HepG2 (cell line): Measurements from ENCODE around the gene CLDN15. TPM values are rescaled to one million over a fixed set of nuclear protein-coding genes. Genes with fewer than 3 reads are reported as not detected.

Experiments
- ATAC-seq: fragments of 200-7000 bp; cut with Tn5 transposase; 3 replicates; pipeline ENCODE4 v1.9.1; 2020; ENCODE audit warnings: mild to moderate bottlenecking, moderate library complexity
- BruUV-seq: library from RNA; stranded (reverse); fragments of 400-500 nt; replicated peaks from 2 replicates; lab custom pipeline; 2021; lab: Mats Ljungman, UMichigan
- CTCF ChIA-PET: fragments of 300-600 bp; formaldehyde crosslinking; extraction: SDS; loops from one replicate; lab custom pipeline; 2021; ENCODE audit warnings: low total read pairs, inconsistent platforms, low intra/inter-chr PET ratio; lab: Yijun Ruan, JAX
- POLR2A ChIA-PET: fragments of 350-600 bp; sonication (Branson Sonifier 250); formaldehyde crosslinking; loops from one replicate; lab custom pipeline; 2020; ENCODE audit warnings: antibody characterized with exemption, inconsistent platforms; lab: Yijun Ruan, JAX
- DNase-seq: peaks from one replicate; pipeline ENCODE4 v3.0.0-alpha.2; 2015; ENCODE audit warnings: low spot score
- FAIRE-seq: peaks from 3 replicates; lab custom pipeline; 2011; peaks lifted over from hg19 to GRCh38; lab: Jason Lieb, UNC
- H2AFZ ChIP-seq: one replicate; pipeline ENCODE4 v1.6.1; 2011; ENCODE audit warnings: low read length, inconsistent platforms
- H3K27ac ChIP-seq: fragments of 300-600 bp; 3 replicates; pipeline ENCODE4 v1.8.0; 2011; ENCODE audit warnings: mixed run types, mild to moderate bottlenecking, mixed read lengths, low read length, inconsistent platforms; ENCODE audit not compliant: insufficient read depth; ENCODE audit errors: extremely low read length
- H3K27me3 ChIP-seq, 2 experiments: fragments of 200-600 bp in 1 of 2; 2 replicates in 1 of 2; 3 replicates in 1 of 2; pipeline versions ENCODE4 v1.6.0 to v1.8.0; 2011; ENCODE audit warnings: low read length in 2 of 2, mild to moderate bottlenecking in 2 of 2, moderate library complexity in 2 of 2, inconsistent platforms in 1 of 2; ENCODE audit not compliant: insufficient read depth in 2 of 2, control insufficient read depth in 1 of 2
- H3K36me3 ChIP-seq, 2 experiments: fragments of 200-600 bp in 1 of 2; replicated peaks in 1 of 2; 2 replicates in 1 of 2; 3 replicates in 1 of 2; pipeline versions ENCODE4 v1.5.1 to v1.8.0; 2011; ENCODE audit warnings: low read length in 2 of 2, inconsistent platforms in 1 of 2; ENCODE audit not compliant: insufficient read depth in 2 of 2, control insufficient read depth in 1 of 2
- H3K4me1 ChIP-seq: 2 replicates; pipeline ENCODE4 v1.5.1; 2012; ENCODE audit warnings: low read length, inconsistent platforms; ENCODE audit not compliant: insufficient read depth
- H3K4me2 ChIP-seq: 2 replicates; pipeline ENCODE4 v1.6.0; 2011; ENCODE audit warnings: low read depth, low read length, inconsistent platforms
- H3K4me3 ChIP-seq, 3 experiments: fragments of 200-600 bp in 1 of 3; sonication (generic), shearing (Covaris generic) in 1 of 3; replicated peaks in 1 of 3; 2 replicates each; pipeline ENCODE4 v1.5.1; 2011 to 2016; ENCODE audit warnings: low read length in 3 of 3, inconsistent platforms in 2 of 3, low read depth in 2 of 3, mild to moderate bottlenecking in 2 of 3, control low read depth in 1 of 3, mixed read lengths in 1 of 3; ENCODE audit not compliant: insufficient read depth in 1 of 3
- H3K79me2 ChIP-seq: one replicate; pipeline ENCODE4 v1.6.1; 2011; ENCODE audit warnings: low read length, inconsistent platforms; ENCODE audit not compliant: insufficient read depth
- H3K9ac ChIP-seq: 2 replicates; pipeline ENCODE4 v1.6.0; 2011; ENCODE audit warnings: mild to moderate bottlenecking, low read depth, low read length, inconsistent platforms; ENCODE audit not compliant: insufficient read depth
- H3K9me3 ChIP-seq: 2 replicates; pipeline ENCODE4 v1.5.1; 2012; ENCODE audit warnings: mild to moderate bottlenecking, low read length
- H4K20me1 ChIP-seq: 2 replicates; pipeline ENCODE4 v1.6.0; 2011; ENCODE audit warnings: inconsistent platforms, mild to moderate bottlenecking, low read length, moderate library complexity; ENCODE audit not compliant: insufficient read depth
- JUNB ChIP-seq: sonication (generic); formaldehyde crosslinking; IDR thresholded peaks from 2 replicates; pipeline ENCODE4 v1.8.0; 2022; ENCODE audit warnings: missing genetic modification reagents, mild to moderate bottlenecking, borderline replicate concordance
- TP53 ChIP-seq: sonication (generic); formaldehyde crosslinking; conservative IDR thresholded peaks from 2 replicates; pipeline ENCODE4 v1.4.0; 2020; ENCODE audit warnings: missing genetic modification reagents
- ZNF263 ChIP-seq: sonication (generic); formaldehyde crosslinking; IDR thresholded peaks from 2 replicates; pipeline ENCODE4 v1.4.0; 2020; ENCODE audit warnings: missing genetic modification reagents
- ZNF616 ChIP-seq: sonication (generic); formaldehyde crosslinking; IDR thresholded peaks from 2 replicates; pipeline ENCODE4 v1.5.0; 2020; ENCODE audit warnings: low read depth, mild to moderate bottlenecking, missing genetic modification reagents
- ZNF839 ChIP-seq: sonication (generic); formaldehyde crosslinking; IDR thresholded peaks from 2 replicates; pipeline ENCODE4 v1.4.0; 2020; ENCODE audit warnings: missing genetic modification reagents, mild to moderate bottlenecking, borderline replicate concordance
- WGBS: methylation state at CpG from one replicate; pipeline ENCODE4 v1.1.6; 2017; ENCODE audit warnings: low lambda C conversion rate; 5-methylcytosine and 5-hydroxymethylcytosine counted together
- in situ Hi-C: cut with HindIII; loops from 2 replicates; pipeline ENCODE4 v1.10.0; 2017; ENCODE audit warnings: low pct_unique_long_range_greater_than_20kb; ENCODE audit not compliant: extremely low pct_ligation_motif_present
- intact Hi-C: fragments of 100-400 bp; cut with micrococcal nuclease; formaldehyde crosslinking; loops from one replicate; pipeline ENCODE4 v1.10.0; 2022; ENCODE audit not compliant: unreplicated experiment
- polyA plus RNA-seq, 8 experiments: library from polyadenylated mRNA; depleted of rRNA in 3 of 8; stranded (reverse) in 7 of 8; unstranded in 1 of 8; fragments of >200 nt; fragmentation: Illumina TruSeq in 4 of 8; extraction: Trizol in 4 of 8; gene quantifications; 2 replicates each; pipeline versions ENCODE4 v1.2.1 to v1.2.3, GENCODE V29; 2011 to 2016; ENCODE audit warnings: low read depth in 4 of 8, missing spikeins in 1 of 8, mixed read lengths in 1 of 8; ENCODE audit not compliant: insufficient read depth in 1 of 8
- total RNA-seq, 5 experiments: library from RNA; depleted of rRNA; stranded (reverse); fragments of >200 nt; fragmentation: Illumina TruSeq; extraction: Trizol; gene quantifications; 2 replicates each; pipeline ENCODE4 v1.2.3, GENCODE V29; 2016; ENCODE audit warnings: low read depth in 1 of 5
- TF ChIP-seq, protein P1 (sequence below): sonication (generic); formaldehyde crosslinking; IDR thresholded peaks from 2 replicates; pipeline ENCODE4 v1.4.0; 2020; ENCODE audit warnings: missing genetic modification reagents
- TF ChIP-seq, protein P2 (sequence below): sonication (generic); formaldehyde crosslinking; IDR thresholded peaks from 2 replicates; pipeline ENCODE4 v1.4.0; 2020; ENCODE audit warnings: low read depth, mild to moderate bottlenecking, missing genetic modification reagents
- TF ChIP-seq, protein P3 (sequence below): sonication (generic); formaldehyde crosslinking; IDR thresholded peaks from 2 replicates; pipeline ENCODE4 v1.5.1; 2020; ENCODE audit warnings: missing genetic modification reagents, mild to moderate bottlenecking, borderline replicate concordance

The CLDN15 gene
- total and polyA plus RNA-seq, 2 of the 13 experiments (the other 11 are each of a cell fraction or from before 2014, with no cell fraction given): 7.1 to 17.8 TPM

DNA sequence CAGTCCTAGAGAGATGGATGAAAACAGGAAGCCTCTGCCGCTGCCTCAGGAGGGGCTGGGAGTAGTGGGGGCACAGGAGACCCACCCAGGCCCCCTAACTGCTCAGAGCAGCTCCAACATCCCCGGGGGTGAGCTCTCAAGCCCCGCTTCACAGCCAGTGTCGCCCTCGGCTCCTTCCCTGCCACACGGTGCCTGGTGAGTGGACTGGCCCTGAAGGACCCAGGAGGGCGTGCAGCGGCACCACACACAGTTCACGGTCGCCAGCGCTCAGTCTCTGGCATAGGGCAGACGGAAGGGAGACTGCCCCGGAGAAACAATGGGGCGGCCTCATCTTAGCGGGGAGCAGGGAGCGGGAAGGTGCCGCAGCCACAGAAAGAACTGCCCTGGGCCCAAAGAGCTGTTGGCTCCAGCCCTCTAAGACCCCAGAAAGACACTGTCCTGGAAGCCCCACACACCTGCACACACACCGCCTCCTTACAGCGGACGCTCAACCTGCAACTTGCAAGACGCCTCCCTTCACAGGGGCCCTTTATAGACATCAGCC, 1.2 kb downstream of the CLDN15 start:
- H3K9ac ChIP-seq: no peak overlapping the region
- FAIRE-seq: no peak

DNA sequence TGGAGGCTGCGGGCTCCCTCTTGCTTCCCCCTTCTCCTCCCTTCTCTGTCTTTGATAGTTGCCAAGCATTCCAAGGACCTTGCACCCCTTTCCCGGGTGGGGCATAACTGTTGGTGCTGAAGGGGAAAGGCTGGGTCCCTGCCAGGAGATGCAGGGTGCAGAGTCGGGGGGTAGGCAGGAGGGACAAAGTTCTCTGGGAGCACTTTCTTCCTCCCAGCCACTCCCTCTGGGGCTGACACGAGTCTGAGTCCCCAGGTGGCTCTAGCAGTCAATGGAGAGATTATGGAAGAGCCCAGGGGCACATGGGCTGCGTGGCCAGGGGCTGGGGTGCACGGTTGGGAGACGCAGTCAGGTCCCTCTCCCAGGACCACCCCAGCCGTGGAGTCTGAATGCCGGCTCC, 2.1 kb downstream of the CLDN15 start:
- CTCF ChIA-PET: interaction anchor here (1.3 kb wide), 1 partner anchor 8 kb away, joined by 4 read pairs; no protein-coding TSS in a partner anchor

More for the DNA sequence above, 1.2 kb downstream of the CLDN15 start:
- WGBS: 97% methylated on average over 11 of the region's 21 CpGs
- intact Hi-C loops: no loop called here
- H4K20me1 ChIP-seq: no peaks in the 10 kb centered on the region
- CTCF ChIA-PET: no interaction called here
- POLR2A ChIA-PET: interaction anchor here (1.9 to 3.2 kb wide), 2 partner anchors 8 to 19 kb away, joined by 8 to 33 read pairs; partner anchors contain the start of genes FIS1, PLOD3 and ZNHIT1
- H3K27ac ChIP-seq: no peak overlapping the region
- no peaks in the 10 kb centered on the region for H3K9me3 ChIP-seq
- TF ChIP-seq ZNF839 (CRISPR knock-in tag): no peak
- TF ChIP-seq TP53: no peak
- TF ChIP-seq, protein P1, sequence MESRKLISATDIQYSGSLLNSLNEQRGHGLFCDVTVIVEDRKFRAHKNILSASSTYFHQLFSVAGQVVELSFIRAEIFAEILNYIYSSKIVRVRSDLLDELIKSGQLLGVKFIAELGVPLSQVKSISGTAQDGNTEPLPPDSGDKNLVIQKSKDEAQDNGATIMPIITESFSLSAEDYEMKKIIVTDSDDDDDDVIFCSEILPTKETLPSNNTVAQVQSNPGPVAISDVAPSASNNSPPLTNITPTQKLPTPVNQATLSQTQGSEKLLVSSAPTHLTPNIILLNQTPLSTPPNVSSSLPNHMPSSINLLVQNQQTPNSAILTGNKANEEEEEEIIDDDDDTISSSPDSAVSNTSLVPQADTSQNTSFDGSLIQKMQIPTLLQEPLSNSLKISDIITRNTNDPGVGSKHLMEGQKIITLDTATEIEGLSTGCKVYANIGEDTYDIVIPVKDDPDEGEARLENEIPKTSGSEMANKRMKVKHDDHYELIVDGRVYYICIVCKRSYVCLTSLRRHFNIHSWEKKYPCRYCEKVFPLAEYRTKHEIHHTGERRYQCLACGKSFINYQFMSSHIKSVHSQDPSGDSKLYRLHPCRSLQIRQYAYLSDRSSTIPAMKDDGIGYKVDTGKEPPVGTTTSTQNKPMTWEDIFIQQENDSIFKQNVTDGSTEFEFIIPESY (CRISPR knock-in tag): peak; percentile 32
- H3K36me3 ChIP-seq: peaks cover 3 to 16% of the 10 kb centered on the region in 2 experiments; a peak in 4 of 5 replicates
- no peak overlapping the region for H3K4me3 ChIP-seq
- no peaks in the 10 kb centered on the region for H3K27me3 ChIP-seq
- ATAC-seq: no peak
- no peak overlapping the region for H3K4me2 ChIP-seq
- peaks cover 54% of the 10 kb centered on the region for H3K4me1 ChIP-seq
- no TSS peak for BruUV-seq
- no peaks in the 10 kb centered on the region for H3K79me2 ChIP-seq
- DNase-seq: no peak
- no peak overlapping the region for H2AFZ ChIP-seq
- in situ Hi-C loops: no loop called here

More for the DNA sequence above, 2.1 kb downstream of the CLDN15 start:
- no peak overlapping the region for H3K27ac ChIP-seq
- H3K9me3 ChIP-seq: no peaks in the 10 kb centered on the region
- ATAC-seq (no peak), FAIRE-seq (no peak), DNase-seq (no peak)
- no peaks in the 10 kb centered on the region for H3K27me3 ChIP-seq
- no peak overlapping the region for H3K4me3 ChIP-seq
- H3K4me2 ChIP-seq: no peak overlapping the region
- TF ChIP-seq, protein P2, sequence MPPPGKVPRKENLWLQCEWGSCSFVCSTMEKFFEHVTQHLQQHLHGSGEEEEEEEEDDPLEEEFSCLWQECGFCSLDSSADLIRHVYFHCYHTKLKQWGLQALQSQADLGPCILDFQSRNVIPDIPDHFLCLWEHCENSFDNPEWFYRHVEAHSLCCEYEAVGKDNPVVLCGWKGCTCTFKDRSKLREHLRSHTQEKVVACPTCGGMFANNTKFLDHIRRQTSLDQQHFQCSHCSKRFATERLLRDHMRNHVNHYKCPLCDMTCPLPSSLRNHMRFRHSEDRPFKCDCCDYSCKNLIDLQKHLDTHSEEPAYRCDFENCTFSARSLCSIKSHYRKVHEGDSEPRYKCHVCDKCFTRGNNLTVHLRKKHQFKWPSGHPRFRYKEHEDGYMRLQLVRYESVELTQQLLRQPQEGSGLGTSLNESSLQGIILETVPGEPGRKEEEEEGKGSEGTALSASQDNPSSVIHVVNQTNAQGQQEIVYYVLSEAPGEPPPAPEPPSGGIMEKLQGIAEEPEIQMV (CRISPR knock-in tag): no peak
- TF ChIP-seq, protein P3, sequence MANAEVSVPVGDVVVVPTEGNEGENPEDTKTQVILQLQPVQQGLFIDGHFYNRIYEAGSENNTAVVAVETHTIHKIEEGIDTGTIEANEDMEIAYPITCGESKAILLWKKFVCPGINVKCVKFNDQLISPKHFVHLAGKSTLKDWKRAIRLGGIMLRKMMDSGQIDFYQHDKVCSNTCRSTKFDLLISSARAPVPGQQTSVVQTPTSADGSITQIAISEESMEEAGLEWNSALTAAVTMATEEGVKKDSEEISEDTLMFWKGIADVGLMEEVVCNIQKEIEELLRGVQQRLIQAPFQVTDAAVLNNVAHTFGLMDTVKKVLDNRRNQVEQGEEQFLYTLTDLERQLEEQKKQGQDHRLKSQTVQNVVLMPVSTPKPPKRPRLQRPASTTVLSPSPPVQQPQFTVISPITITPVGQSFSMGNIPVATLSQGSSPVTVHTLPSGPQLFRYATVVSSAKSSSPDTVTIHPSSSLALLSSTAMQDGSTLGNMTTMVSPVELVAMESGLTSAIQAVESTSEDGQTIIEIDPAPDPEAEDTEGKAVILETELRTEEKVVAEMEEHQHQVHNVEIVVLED: no peak
- TF ChIP-seq JUNB (CRISPR knock-in tag) (no peak), ZNF263 (CRISPR knock-in tag) (peak; percentile 69), ZNF616 (no peak)
- in situ Hi-C loops (no loop called here), intact Hi-C loops (no loop called here)
- H3K4me1 ChIP-seq: peaks cover 63% of the 10 kb centered on the region
- no peak overlapping the region for H2AFZ ChIP-seq
- no peaks in the 10 kb centered on the region for H3K79me2 ChIP-seq
- H4K20me1 ChIP-seq: no peaks in the 10 kb centered on the region
- no peak overlapping the region for H3K9ac ChIP-seq
- no TSS peak for BruUV-seq
- 74% methylated on average over 6 of the region's 9 CpGs for WGBS
- POLR2A ChIA-PET: interaction anchor here (0.8 to 3.2 kb wide), 4 partner anchors 9 to 34 kb away, joined by 4 to 33 read pairs (median 10); partner anchors contain the start of genes FIS1, PLOD3 and ZNHIT1
- H3K36me3 ChIP-seq: peaks cover 0 to 11% of the 10 kb centered on the region in 2 experiments; a peak in 3 of 5 replicates
